ENCODE measurements around the gene EIPR1.

DNA sequence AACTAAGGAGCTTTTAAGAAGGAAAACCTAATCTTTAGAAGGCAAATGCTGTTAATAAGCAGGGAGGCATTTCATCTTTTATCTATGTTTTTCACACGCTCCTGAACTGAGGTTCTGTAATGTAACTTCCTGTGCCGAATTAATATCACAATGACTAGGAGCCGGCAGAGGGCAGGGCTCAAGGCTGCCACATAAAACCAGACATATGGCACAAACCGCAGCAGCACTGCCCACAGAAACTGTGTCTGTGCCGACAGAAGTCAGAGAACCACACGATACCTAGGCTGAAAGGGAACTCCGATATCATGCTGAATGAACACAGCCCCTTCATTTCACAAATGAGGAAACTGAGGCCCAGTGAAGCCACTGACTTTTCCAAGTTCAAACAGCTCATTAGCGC lies 112.1 kb downstream of the EIPR1 start:
- TF ChIP-seq, protein P1, sequence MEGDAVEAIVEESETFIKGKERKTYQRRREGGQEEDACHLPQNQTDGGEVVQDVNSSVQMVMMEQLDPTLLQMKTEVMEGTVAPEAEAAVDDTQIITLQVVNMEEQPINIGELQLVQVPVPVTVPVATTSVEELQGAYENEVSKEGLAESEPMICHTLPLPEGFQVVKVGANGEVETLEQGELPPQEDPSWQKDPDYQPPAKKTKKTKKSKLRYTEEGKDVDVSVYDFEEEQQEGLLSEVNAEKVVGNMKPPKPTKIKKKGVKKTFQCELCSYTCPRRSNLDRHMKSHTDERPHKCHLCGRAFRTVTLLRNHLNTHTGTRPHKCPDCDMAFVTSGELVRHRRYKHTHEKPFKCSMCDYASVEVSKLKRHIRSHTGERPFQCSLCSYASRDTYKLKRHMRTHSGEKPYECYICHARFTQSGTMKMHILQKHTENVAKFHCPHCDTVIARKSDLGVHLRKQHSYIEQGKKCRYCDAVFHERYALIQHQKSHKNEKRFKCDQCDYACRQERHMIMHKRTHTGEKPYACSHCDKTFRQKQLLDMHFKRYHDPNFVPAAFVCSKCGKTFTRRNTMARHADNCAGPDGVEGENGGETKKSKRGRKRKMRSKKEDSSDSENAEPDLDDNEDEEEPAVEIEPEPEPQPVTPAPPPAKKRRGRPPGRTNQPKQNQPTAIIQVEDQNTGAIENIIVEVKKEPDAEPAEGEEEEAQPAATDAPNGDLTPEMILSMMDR (IDR thresholded peaks at IDR 0.05): no peak
- no peak for TF ChIP-seq ZNF416 (CRISPR knock-in tag; IDR thresholded peaks at IDR 0.05)
- TF ChIP-seq, protein P2, sequence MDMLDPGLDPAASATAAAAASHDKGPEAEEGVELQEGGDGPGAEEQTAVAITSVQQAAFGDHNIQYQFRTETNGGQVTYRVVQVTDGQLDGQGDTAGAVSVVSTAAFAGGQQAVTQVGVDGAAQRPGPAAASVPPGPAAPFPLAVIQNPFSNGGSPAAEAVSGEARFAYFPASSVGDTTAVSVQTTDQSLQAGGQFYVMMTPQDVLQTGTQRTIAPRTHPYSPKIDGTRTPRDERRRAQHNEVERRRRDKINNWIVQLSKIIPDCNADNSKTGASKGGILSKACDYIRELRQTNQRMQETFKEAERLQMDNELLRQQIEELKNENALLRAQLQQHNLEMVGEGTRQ (CRISPR knock-in tag; IDR thresholded peaks at IDR 0.05): no peak
- TF ChIP-seq, protein P3, sequence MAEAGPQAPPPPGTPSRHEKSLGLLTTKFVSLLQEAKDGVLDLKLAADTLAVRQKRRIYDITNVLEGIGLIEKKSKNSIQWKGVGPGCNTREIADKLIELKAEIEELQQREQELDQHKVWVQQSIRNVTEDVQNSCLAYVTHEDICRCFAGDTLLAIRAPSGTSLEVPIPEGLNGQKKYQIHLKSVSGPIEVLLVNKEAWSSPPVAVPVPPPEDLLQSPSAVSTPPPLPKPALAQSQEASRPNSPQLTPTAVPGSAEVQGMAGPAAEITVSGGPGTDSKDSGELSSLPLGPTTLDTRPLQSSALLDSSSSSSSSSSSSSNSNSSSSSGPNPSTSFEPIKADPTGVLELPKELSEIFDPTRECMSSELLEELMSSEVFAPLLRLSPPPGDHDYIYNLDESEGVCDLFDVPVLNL (CRISPR knock-in tag; IDR thresholded peaks at IDR 0.05; ENCODE audit: borderline replicate concordance, low read depth): no peak
- no peak for TF ChIP-seq SP1 (CRISPR knock-in tag; conservative IDR thresholded peaks at IDR 0.05)
